K562 (cell line): ENCODE measurements around the gene CNTD1. TPM values are rescaled to one million over a fixed set of nuclear protein-coding genes. Genes with fewer than 3 reads are reported as not detected.

Experiments
- BACH1 ChIP-seq: fragments of 200-800 bp; sonication (Bioruptor generic); IDR thresholded peaks from 2 replicates; pipeline ENCODE4 v1.6.1; 2016; ENCODE audit warnings: missing genetic modification characterization, missing compliant biosample characterization
- DNMT1 ChIP-seq: fragments of 450-650 bp; IDR thresholded peaks from 2 replicates; pipeline ENCODE4 v1.6.1; 2016; ENCODE audit warnings: antibody characterized with exemption, mild to moderate bottlenecking
- DPF2 ChIP-seq: fragments of 450-650 bp; IDR thresholded peaks from 2 replicates; pipeline ENCODE4 v1.6.1; 2016
- E2F6 ChIP-seq, 2 experiments: IDR thresholded peaks; 2 replicates each; pipeline ENCODE4 v1.6.1; 2011; ENCODE audit warnings: borderline replicate concordance in 1 of 2, control low read depth in 1 of 2, low read depth in 1 of 2, low read length in 1 of 2, mild to moderate bottlenecking in 1 of 2, mixed read lengths in 1 of 2, moderate library complexity in 1 of 2; ENCODE audit not compliant: insufficient read depth in 1 of 2, insufficient read length in 1 of 2, poor library complexity in 1 of 2, severe bottlenecking in 1 of 2; ENCODE audit errors: extremely low read depth in 1 of 2
- ELK3 ChIP-seq: fragments of 450-650 bp; formaldehyde crosslinking; IDR thresholded peaks from 2 replicates; pipeline ENCODE4 v1.4.0; 2020; ENCODE audit warnings: mild to moderate bottlenecking
- EP400 ChIP-seq: fragments of 450-650 bp; IDR thresholded peaks from 2 replicates; pipeline ENCODE4 v1.6.1; 2017; ENCODE audit warnings: antibody characterized with exemption, mild to moderate bottlenecking, moderate library complexity
- FOXM1 ChIP-seq, 2 experiments: fragments of 450-650 bp in 1 of 2; sonication (generic) in 1 of 2; formaldehyde crosslinking in 1 of 2; IDR thresholded peaks; 2 replicates each; pipeline versions ENCODE4 v1.6.1 to v1.9.0; 2017 to 2022; ENCODE audit warnings: low read depth in 2 of 2, mild to moderate bottlenecking in 2 of 2, missing genetic modification reagents in 1 of 2, moderate library complexity in 1 of 2
- GABPA ChIP-seq: fragments of 200-800 bp; sonication (Bioruptor generic); conservative IDR thresholded peaks from 2 replicates; pipeline ENCODE4 v1.6.1; 2016; ENCODE audit warnings: low read depth, missing genetic modification characterization, missing compliant biosample characterization
- GTF2E2 ChIP-seq: fragments of 200-800 bp; sonication (Bioruptor generic); IDR thresholded peaks from 2 replicates; pipeline ENCODE4 v1.6.1; 2016; ENCODE audit warnings: missing genetic modification characterization, missing compliant biosample characterization
- HES1 ChIP-seq: fragments of 450-650 bp; IDR thresholded peaks from 2 replicates; pipeline ENCODE4 v1.6.1; 2016; ENCODE audit warnings: low read depth, mild to moderate bottlenecking, moderate library complexity
- LEF1 ChIP-seq: fragments of 450-650 bp; IDR thresholded peaks from 2 replicates; pipeline ENCODE4 v1.6.1; 2016; ENCODE audit warnings: mild to moderate bottlenecking
- MTA1 ChIP-seq: fragments of 450-650 bp; IDR thresholded peaks from 2 replicates; pipeline ENCODE4 v1.6.1; 2017; ENCODE audit warnings: borderline replicate concordance
- POLR2AphosphoS5 ChIP-seq: IDR thresholded peaks from 2 replicates; pipeline ENCODE4 v1.6.1; 2011; ENCODE audit warnings: mild to moderate bottlenecking, low read depth, low read length, moderate library complexity; ENCODE audit not compliant: control insufficient read depth, insufficient read depth
- SMC3 ChIP-seq: conservative IDR thresholded peaks from 2 replicates; pipeline ENCODE4 v1.6.1; 2011; ENCODE audit warnings: low read depth, low read length, improper control_type of control experiment; ENCODE audit not compliant: insufficient read depth
- TBL1XR1 ChIP-seq, 2 experiments: IDR thresholded peaks; 2 replicates each; pipeline ENCODE4 v1.6.1; 2012; ENCODE audit warnings: improper control_type of control experiment in 2 of 2, low read length in 2 of 2, mild to moderate bottlenecking in 1 of 2
- YY1 ChIP-seq, 3 experiments: IDR thresholded peaks; 2 replicates each; pipeline ENCODE4 v1.6.1; 2011; ENCODE audit warnings: low read length in 2 of 3, mild to moderate bottlenecking in 2 of 3, moderate library complexity in 2 of 3, borderline replicate concordance in 1 of 3, control low read depth in 1 of 3, low read depth in 1 of 3; ENCODE audit not compliant: insufficient read depth in 3 of 3, insufficient replicate concordance in 2 of 3, control insufficient read depth in 1 of 3, insufficient read length in 1 of 3; ENCODE audit errors: extremely low read depth in 1 of 3
- ZBTB33 ChIP-seq: sonication (generic); formaldehyde crosslinking; IDR thresholded peaks from 2 replicates; pipeline ENCODE4 v1.8.1; 2023; ENCODE audit warnings: mild to moderate bottlenecking, missing genetic modification reagents
- ZFX ChIP-seq: sonication (generic); formaldehyde crosslinking; IDR thresholded peaks from 2 replicates; pipeline ENCODE4 v1.8.0; 2022; ENCODE audit warnings: mild to moderate bottlenecking, missing genetic modification reagents, moderate library complexity
- ZNF384 ChIP-seq: IDR thresholded peaks from 2 replicates; pipeline ENCODE4 v1.6.1; 2012; ENCODE audit warnings: low read depth, low read length, improper control_type of control experiment
- ZNF780A ChIP-seq: fragments of 250-450 bp; sonication (Bioruptor Pico); IDR thresholded peaks from 2 replicates; pipeline ENCODE4 v1.5.0; 2021; ENCODE audit warnings: mild to moderate bottlenecking
- polyA plus RNA-seq, 8 experiments: library from polyadenylated mRNA; depleted of rRNA in 4 of 8; stranded (reverse) in 5 of 8; unstranded in 3 of 8; fragments of >200 nt; fragmentation: Nextera tagmentation in 2 of 8; fragmentation: Illumina TruSeq in 1 of 8; extraction: Ambion mirVana in 2 of 8; extraction: Trizol in 1 of 8; gene quantifications; 2 replicates each; pipeline versions ENCODE4 v1.2.1 to v1.2.3, GENCODE V29; 2011 to 2014; ENCODE audit warnings: inconsistent platforms in 1 of 8, missing spikeins in 1 of 8
- total RNA-seq, 7 experiments: library from RNA; depleted of rRNA in 6 of 7; stranded (reverse); fragments of >200 nt in 6 of 7; fragmentation: Illumina TruSeq in 2 of 7; extraction: Trizol in 2 of 7; gene quantifications; 2 replicates each; pipeline versions ENCODE4 v1.2.1 to v1.2.3, GENCODE V29; 2011 to 2021; ENCODE audit warnings: low replicate concordance in 1 of 7

The CNTD1 gene
- total and polyA plus RNA-seq, 9 of the 15 experiments (the other 6 are each of a cell fraction or from before 2014, with no cell fraction given), result 0.12 to 0.86 (median 0.41) TPM; not detected in 1

DNA sequence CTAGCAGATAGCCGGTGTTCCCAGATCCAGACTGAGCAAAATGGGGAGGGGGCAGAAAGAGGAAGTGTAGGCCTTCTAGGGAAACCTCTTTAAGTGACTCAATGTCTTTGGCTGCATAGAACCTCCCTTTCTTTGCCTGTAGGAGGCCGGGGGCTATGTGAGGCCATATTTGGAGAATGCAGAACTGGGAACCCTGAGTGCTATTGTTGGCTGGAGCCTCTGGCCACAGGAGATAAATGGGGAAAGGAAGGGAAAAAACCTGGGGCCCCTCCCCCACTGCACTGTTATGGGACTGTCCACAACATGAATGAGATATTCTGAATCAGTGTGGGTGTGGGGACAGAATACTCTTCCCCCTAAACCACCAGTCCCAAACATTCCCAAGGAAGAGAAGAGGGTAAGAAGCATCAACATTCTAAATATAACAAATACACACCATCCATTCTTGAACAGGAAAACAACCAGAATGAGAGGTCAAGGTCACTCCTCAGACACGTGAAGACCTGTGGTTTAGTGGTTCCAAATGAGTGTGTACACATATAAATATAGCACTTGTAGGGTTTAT lies 23.0 kb upstream of the CNTD1 start (continued):
- TF ChIP-seq ELK3 (CRISPR knock-in tag) (no peak), FOXM1 (IDR thresholded peaks at IDR 0.05; ENCODE audit: low read depth) (0 out of 2 replicates have a peak, but pooled peaks have one; percentile 6), FOXM1 (CRISPR knock-in tag; IDR thresholded peaks at IDR 0.05; ENCODE audit: low read depth) (no peak), YY1 (IDR thresholded peaks at IDR 0.05; ENCODE audit: borderline replicate concordance in 1 of 3, control insufficient read depth in 1 of 3, extremely low read depth in 1 of 3, insufficient read depth in 3 of 3, insufficient read length in 1 of 3, insufficient replicate concordance in 2 of 3, low read depth in 1 of 3, low read length in 2 of 3) (peak in 2 of 3 experiments; percentile 36 to 85), ZNF384 (0 out of 2 replicates have a peak, but pooled peaks have one; percentile 34), HES1 (peak; percentile 58; the same call in 1 of the 2 replicates), E2F6 (IDR thresholded peaks at IDR 0.05; ENCODE audit: borderline replicate concordance in 1 of 2, extremely low read depth in 1 of 2, insufficient read depth in 1 of 2, insufficient read length in 1 of 2, low read depth in 1 of 2, low read length in 1 of 2, poor library complexity in 1 of 2, severe bottlenecking in 1 of 2) (peak in 1 of 2 experiments; percentile 17), DNMT1 (no peak), LEF1 (peak; percentile 92), MTA1 (peak; percentile 48; the same call in 1 of the 2 replicates), ZNF780A (no peak), SMC3 (peak; percentile 26; the same call in 1 of the 2 replicates), BACH1 (tag) (peak; percentile 55; the same call in 1 of the 2 replicates), EP400 (peak; percentile 53), DPF2 (peak; percentile 62), GABPA (tag) (0 out of 2 replicates have a peak, but pooled peaks have one; percentile 13), POLR2AphosphoS5 (peak; percentile 72), TBL1XR1 (IDR thresholded peaks at IDR 0.05; ENCODE audit: low read length in 2 of 2) (peak in 1 of 2 experiments; percentile 64; a peak in 2 of 4 replicates), ZFX (CRISPR knock-in tag) (peak; percentile 28; the same call in 1 of the 2 replicates), ZBTB33 (peak; percentile 35; the same call in 1 of the 2 replicates), GTF2E2 (tag) (0 out of 2 replicates have a peak, but pooled peaks have one; percentile 62)
